KBM-7 (cell line): ENCODE data around the gene NFASC.

Experiments used
- DNase-seq: peaks from one replicate; pipeline ENCODE4 v3.0.0-alpha.2; 2015
- in situ Hi-C: fragments of 300-500 bp; cut with MboI; formaldehyde crosslinking; loops from 2 replicates; pipeline ENCODE4 v1.14.3; 2020; ENCODE audit warnings: low sequenced_read_pairs, low pct_unique_long_range_greater_than_20kb, mixed read lengths

NFASC gene

GRCh38 chr1:204971517-204972336, 101.1 kb downstream of the NFASC start:
- in situ Hi-C loops = no loop called here
- peak; percentile 58 for DNase-seq

GRCh38 chr1:204972426-204972825, 101.8 kb downstream of the NFASC start:
- in situ Hi-C loops = no loop called here
- no peak for DNase-seq

- DNase-seq = no peak
- in situ Hi-C loops = no loop called here
Measured at GRCh38 chr1:204973449-204973848, 102.8 kb downstream of the NFASC start.

GRCh38 chr1:204974327-204974726, 103.7 kb downstream of the NFASC start:
- DNase-seq = no peak
- in situ Hi-C loops = no loop called here

GRCh38 chr1:204975021-204975420, 104.4 kb downstream of the NFASC start:
- no peak for DNase-seq
- in situ Hi-C loops = no loop called here

DNA sequence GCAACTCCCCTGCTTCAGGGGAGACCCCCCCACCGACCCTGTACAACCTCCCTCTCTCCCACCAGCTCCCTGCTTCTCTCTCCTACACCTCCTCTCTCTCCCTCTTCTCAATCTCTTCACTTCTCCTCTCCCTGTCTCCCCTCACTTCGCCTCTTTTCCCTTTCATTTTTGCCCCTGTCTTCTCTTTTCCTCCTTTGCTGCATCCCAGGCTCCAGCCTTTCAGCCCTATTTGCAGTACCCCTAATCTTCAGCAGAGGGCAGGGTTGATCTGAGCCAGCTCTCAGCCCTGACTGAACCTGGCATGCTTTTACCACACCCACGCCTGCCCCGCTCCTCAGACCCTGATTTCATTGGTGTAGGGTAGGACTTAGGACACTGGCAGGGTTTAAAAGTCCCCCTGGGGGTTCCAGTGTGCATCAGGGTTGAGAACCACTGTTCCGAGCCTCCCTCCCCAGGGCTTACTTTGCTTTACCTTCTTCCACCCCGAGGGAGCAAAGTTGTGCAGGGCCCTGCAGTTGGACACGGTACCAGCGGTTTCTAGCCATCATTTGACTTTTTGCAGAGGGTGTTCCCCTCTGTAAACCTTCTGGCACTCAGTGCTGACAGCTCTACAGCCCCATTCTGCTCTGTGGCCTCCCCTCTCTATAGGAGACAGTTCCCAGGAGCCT, 105.0 kb downstream of the NFASC start:
- in situ Hi-C loops = no loop called here
- DNase-seq = peak; percentile 83

GRCh38 chr1:204976646-204977045, 106.0 kb downstream of the NFASC start:
- DNase-seq = no peak
- in situ Hi-C loops = no loop called here

DNA sequence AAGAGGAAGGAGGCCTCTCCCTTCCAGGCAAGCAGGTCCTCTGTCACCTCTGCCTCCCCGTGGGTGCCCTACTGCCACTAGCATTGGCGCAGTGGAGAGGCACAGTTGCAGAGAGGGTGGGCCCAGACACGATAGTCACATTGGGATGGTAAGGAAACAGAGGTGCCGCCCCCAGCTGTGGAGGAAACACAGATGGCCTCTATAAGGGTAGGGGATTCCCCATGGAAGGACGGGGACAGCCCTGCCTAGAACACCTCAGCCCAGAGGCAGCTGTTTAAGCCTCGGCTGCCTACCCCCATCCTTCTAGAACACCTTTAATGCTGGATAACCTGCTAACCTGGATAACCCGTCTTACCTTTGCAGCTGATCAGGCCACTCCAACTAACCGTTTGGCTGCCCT, 106.7 kb downstream of the NFASC start:
- in situ Hi-C loops = no loop called here
- no peak for DNase-seq

DNA sequence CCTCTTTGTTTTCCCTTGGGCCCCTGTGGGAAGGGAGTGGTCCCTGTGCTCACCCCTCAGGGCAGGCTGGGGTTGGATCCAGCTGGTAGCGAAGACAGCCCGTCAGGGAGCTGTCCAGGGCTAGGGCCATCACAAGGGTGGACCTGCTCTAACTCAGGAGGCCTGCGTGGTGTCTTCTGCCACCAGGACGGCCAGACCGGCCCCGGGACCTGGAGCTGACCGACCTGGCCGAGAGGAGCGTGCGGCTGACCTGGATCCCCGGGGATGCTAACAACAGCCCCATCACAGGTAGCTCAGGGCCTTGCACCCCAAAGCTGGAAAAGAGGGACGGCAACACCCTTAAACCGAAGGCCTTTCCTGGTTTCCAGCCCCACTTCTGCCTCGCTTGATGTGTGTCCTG, 108.1 kb downstream of the NFASC start:
- DNase-seq = no peak
- in situ Hi-C loops = no loop called here

- DNase-seq = no peak
- in situ Hi-C loops = no loop called here
Measured at GRCh38 chr1:204979306-204979705, 108.6 kb downstream of the NFASC start.

GRCh38 chr1:204979891-204980649, 109.4 kb downstream of the NFASC start:
- DNase-seq = no peak
- in situ Hi-C loops = no loop called here

- no peak for DNase-seq
- in situ Hi-C loops = no loop called here
Measured at GRCh38 chr1:204980840-204981405, 110.3 kb downstream of the NFASC start.

DNA sequence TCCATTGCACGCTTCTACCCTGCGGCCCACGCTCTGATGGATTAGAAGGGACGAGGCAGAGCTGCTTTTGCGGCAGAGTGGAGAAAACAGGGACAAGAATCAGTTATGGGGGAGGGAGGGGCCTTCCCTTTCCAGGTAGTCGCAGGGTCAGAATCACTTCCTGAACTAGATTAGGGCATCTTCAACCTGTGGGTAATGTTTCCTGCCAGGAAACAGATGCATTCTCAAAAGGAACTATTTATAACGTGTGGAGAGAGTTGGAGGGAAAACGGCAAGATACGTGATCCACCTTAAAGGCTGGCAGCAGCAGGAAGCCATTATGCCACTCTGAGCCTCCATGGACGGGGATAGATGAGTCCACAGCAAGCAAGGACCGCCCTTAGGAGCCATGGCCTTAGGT, 112.5 kb downstream of the NFASC start:
- DNase-seq = peak; percentile 96
- in situ Hi-C loops = no loop called here

GRCh38 chr1:204983881-204984280, 113.2 kb downstream of the NFASC start:
- no peak for DNase-seq

DNA sequence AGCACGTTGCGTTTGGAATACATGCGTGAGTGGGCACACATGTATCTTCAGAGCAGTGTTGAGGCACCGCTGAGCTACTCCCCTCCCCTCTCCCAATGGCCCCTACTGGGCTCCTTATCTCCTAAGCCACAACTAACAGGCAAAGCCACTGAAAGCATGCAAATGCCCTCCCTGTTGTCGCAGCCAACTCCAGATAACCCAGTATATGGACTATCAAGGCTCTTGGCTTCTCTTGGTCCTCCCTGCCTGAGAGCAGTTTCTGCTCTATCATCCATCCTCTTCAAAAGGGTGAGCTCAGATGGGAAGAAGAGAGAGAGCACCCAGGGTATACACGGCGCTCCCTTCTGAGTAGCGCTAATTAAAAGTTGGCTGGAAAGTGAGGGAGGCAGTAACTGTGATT, 113.8 kb downstream of the NFASC start:
- in situ Hi-C loops = no loop called here
- peak; percentile 90 for DNase-seq

More at GRCh38 chr1:204983881-204984280, 113.2 kb downstream of the NFASC start:
- in situ Hi-C loops = no loop called here

DNA sequence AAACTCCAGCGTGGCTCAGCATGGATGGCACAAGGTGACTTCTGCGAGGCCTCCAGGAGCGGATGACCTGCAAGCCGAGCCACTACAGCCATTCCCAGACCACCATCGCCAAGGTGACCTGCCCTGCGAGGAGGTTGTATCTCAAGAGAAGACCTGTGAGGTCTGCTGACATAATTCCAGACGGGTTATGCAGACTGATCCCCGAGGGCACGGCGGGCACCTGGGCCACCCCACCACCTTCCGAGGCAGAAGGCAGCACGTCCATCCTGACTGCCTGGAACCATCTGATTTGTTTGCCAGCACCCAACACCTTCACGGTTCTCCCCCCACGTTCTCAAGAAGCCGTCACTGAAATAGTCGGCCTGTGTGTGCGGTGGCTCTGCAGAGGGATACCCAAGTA, 115.5 kb downstream of the NFASC start:
- in situ Hi-C loops = no loop called here
- no peak for DNase-seq

DNA sequence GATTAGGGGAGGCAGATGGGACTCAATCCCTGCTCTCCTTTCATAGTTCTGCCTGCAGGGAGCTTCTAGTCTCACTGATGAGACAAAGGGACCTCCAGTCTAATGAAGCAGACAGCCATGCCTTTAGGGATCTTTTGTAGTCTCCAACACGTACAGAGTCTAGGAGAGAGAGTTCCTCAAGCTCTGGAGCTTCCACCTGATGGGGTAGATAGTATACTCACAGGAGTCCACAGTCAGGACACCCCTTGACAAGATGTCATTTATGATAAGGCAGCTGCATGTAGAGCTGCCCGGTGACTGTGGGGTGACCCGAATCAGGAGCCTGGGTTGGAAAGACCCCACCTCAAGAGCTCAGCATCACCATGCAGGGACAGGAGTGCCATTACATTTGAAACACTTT, 117.0 kb downstream of the NFASC start:
- in situ Hi-C loops = no loop called here
- no peak for DNase-seq

- in situ Hi-C loops = no loop called here
- DNase-seq = no peak
Measured at GRCh38 chr1:204988196-204988595, 117.5 kb downstream of the NFASC start.

DNA sequence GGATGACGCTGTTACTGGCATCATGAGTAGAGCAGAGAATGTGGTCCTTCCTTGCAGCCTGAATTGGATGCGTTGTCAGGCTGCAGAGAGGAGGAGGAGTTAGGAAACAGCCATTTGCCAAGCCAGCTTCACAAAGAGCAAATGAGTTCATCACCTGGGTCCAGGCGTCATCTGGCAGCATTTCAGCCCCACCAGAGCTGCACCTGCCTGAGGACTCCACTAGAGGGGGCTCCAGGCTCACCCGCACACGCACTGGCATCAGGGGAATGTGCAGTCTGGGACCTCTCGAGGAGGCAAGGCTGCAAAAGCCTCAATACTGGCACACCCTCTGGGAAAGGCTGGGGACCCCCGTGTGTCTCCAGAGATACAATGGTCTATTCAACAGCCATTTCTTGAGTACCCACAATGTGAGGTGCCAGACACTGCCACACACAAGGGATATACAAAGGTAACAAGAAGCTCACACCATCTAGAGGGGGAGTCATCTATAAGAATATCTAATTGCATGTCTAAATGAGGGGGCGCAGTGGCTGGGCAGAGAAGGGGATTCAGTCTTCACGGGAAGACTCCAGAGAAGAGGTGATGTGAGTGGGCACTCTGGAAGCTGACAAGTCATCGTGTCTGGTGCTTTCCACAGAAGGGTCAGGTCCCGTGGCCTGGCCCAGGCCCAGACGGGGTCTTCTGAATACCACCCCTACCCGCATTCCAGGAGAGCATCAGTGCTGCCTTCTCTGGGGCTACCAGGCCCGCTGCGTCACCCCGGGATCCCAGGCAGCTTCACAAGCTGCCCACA, 118.8 kb downstream of the NFASC start:
- DNase-seq = peak; percentile 93
- in situ Hi-C loops = no loop called here
